Measurements from ENCODE around the gene OSBPL1A. TPM values are rescaled to one million over a fixed set of nuclear protein-coding genes. Genes with fewer than 3 reads are reported as not detected.
A peak's percentile ranks its signal among the peaks of the same experiment; 100 is the strongest.
"Not testable (repeated sequence)": the region's sequence is repeated elsewhere in the genome, so short reads cannot be mapped to it uniquely, and the experiment has no call there.

The OSBPL1A gene
- total and polyA plus RNA-seq, 7 donors = 15.2 to 110 (median 71.3) TPM

GRCh38 chr18:24153397-24153796 is 244.2 kb downstream of the OSBPL1A start:
- DNase-seq = no peak
- TF ChIP-seq POLR2AphosphoS5 (IDR thresholded peaks at IDR 0.05) (no peak), CTCF (IDR thresholded peaks at IDR 0.05) (no peak), POLR2A (IDR thresholded peaks at IDR 0.05) (no peak), EP300 (IDR thresholded peaks at IDR 0.05) (no peak)
- Histone ChIP-seq H3K27ac (no peak overlapping the region), H3K27me3 (no peaks in the 10 kb centered on the region), H3K4me1 (no peaks in the 10 kb centered on the region), H3K36me3 (peaks cover 0 to 40% (median 2%) of the 10 kb centered on the region in 4 donors), H3K9me3 (no peaks in the 10 kb centered on the region), H3K4me3 (no peak overlapping the region)
- 87 to 93% methylated on average over 3 of the region's 3 CpGs for WGBS, 2 donors
- intact Hi-C loops (cut with DNase I) = no loop called here

DNA sequence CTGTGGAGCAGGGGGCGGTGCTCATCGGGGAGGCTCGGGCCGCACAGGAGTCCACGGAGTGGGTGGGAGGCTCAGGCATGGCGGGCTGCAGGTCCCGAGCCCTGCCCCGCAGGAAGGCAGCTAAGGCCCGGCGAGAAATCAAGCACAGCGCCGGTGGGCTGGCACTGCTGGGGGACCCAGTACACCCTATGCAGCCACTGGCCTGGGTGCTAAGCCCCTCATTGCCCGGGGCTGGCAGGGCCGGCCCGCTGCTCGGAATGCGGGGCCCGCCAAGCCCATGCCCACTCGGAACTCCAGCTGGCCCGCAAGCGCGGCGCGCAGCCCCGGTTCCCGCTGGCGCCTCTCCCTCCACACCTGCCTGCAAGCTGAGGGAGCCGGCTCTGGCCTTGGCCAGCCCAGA is 248.0 kb downstream of the OSBPL1A start:
- H3K36me3 ChIP-seq = peaks cover 0 to 17% (median 0%) of the 10 kb centered on the region in 4 donors
- WGBS, 2 donors = 96 to 97% methylated on average over 28 of the region's 28 CpGs
- intact Hi-C loops (cut with DNase I); DNase-seq; H3K27ac ChIP-seq; H3K4me3 ChIP-seq; H3K9me3 ChIP-seq; H3K27me3 ChIP-seq; H3K4me1 ChIP-seq: not testable (repeated sequence)

GRCh38 chr18:24142376-24142775 is 255.2 kb downstream of the OSBPL1A start:
- Histone ChIP-seq H3K9me3 (no peaks in the 10 kb centered on the region), H3K4me1 (peaks cover 0 to 18% (median 14%) of the 10 kb centered on the region in 4 donors), H3K27me3 (no peaks in the 10 kb centered on the region), H3K4me3 (no peak overlapping the region), H3K27ac (no peak overlapping the region), H3K36me3 (no peaks in the 10 kb centered on the region)
- intact Hi-C loops (cut with DNase I) = no loop called here
- DNase-seq = no peak
- TF ChIP-seq POLR2AphosphoS5 (IDR thresholded peaks at IDR 0.05) = no peak
- no peak for TF ChIP-seq EP300 (IDR thresholded peaks at IDR 0.05)
- TF ChIP-seq POLR2A (IDR thresholded peaks at IDR 0.05) = no peak
- no peak for TF ChIP-seq CTCF (IDR thresholded peaks at IDR 0.05)

DNA sequence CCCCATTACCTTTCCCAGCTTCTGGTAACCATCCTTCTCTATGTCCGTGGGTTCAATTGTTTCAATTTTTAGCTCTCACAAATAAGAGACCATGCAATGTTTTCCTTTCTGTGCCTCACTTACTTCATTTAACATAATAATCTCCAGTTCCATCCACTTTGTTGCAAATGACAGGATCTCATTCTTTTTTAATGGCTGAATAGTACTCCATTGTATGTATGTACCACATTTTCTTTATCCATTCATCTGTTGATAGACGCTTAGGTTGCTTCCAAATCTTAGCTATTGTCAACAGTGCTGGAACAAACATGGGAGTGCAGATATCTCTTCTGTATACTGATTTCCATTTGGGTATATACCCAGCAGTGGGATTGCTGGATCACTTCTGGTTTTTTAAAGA is 256.9 kb downstream of the OSBPL1A start:
- Histone ChIP-seq H3K9me3 (no peaks in the 10 kb centered on the region), H3K27ac (no peak overlapping the region), H3K4me3 (no peak overlapping the region), H3K27me3 (no peaks in the 10 kb centered on the region), H3K36me3 (no peaks in the 10 kb centered on the region), H3K4me1 (peaks cover 0 to 18% (median 14%) of the 10 kb centered on the region in 4 donors)
- no peak for DNase-seq
- intact Hi-C loops (cut with DNase I) = no loop called here
- TF ChIP-seq CTCF (IDR thresholded peaks at IDR 0.05) = no peak
- 97% methylated on average over 2 of the region's 2 CpGs for WGBS, 2 donors

DNA sequence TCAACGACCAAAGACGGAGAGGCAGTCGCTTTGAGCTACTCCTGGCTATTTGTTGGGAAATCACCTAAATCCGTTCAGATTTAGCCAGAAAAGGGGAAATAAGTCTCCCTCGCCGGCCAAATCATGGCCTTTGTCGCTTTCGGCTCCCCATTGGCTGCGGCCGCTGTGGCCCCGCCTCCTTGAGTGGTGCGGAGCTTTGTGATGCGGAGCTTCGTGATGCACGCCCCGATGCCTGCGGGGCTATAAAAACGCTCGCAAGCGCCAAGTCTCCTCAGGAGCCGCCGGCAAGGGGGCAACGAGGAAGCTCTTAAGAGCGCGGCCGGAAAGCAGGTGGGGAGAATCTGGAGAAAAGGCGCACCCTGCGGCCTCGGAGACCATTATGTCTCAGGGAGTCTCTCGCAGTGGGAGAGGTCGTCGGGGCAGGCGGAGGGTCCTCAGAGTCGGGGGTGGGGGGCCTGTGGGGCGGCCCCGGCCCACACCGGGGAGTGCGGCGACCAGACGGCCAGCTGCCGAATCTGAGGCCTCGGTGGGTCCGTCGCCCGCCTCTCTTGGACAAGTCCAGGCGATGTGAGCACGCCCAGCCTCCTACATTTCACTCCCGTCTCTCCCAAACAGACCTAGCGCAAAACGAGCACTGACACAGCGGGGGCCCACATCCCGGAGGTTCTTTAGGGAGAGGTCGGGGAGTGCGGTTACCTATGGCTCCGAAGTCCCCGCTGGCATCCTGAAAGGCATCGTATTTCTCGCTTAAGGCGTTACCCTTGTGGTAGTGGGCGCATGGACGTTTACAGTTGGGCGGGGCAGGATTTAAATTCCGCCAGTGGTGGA is 258.6 kb downstream of the OSBPL1A start, which contains the start of gene CABYR:
Gene CABYR, plus strand, starts transcription at position 274 of the 828 bp plus-strand sequence. CDS start 4,053 bp downstream, outside the sequence.
- peak; percentile 87 for DNase-seq
- TF ChIP-seq POLR2AphosphoS5 (IDR thresholded peaks at IDR 0.05) (peak; percentile 49 to 79 (median 60)), POLR2A (IDR thresholded peaks at IDR 0.05) (no peak)
- peak within 1 kb of the TSS; percentile 36 to 67 (median 50) for H3K27ac ChIP-seq
- no peaks in the 10 kb centered on the region for H3K36me3 ChIP-seq
- H3K9me3 ChIP-seq = no peaks in the 10 kb centered on the region
- no peaks in the 10 kb centered on the region for H3K27me3 ChIP-seq
- intact Hi-C loops (cut with DNase I) = no loop called here
- H3K4me1 ChIP-seq = peaks cover 0 to 18% (median 14%) of the 10 kb centered on the region in 4 donors
- WGBS, 2 donors = 2 to 4% methylated on average over 63 of the region's 63 CpGs
- peak within 1 kb of the TSS; percentile 50 to 70 (median 57) for H3K4me3 ChIP-seq
